SK-N-MC (cell line): Measurements from ENCODE around the gene EME2.
"Not testable (repeated sequence)": the region's sequence is repeated elsewhere in the genome, so short reads cannot be mapped to it uniquely, and the experiment has no call there.

Experiments
- EZH2 ChIP-seq: fragments of 200-600 bp; sonication (generic); IDR thresholded peaks from one replicate; pipeline ENCODE4 v1.6.1; 2017; ENCODE audit warnings: antibody characterized with exemption
- FOXP2 ChIP-seq: optimal IDR thresholded peaks from 2 replicates; pipeline ENCODE3; 2011; ENCODE audit warnings: mild to moderate bottlenecking, moderate library complexity; ENCODE audit not compliant: insufficient read depth; ENCODE audit errors: extremely low read length, control extremely low read depth
- POLR2AphosphoS5 ChIP-seq: IDR thresholded peaks from 2 replicates; pipeline ENCODE4 v1.6.1; 2012; ENCODE audit warnings: mild to moderate bottlenecking, low read depth, low read length, borderline replicate concordance

DNA sequence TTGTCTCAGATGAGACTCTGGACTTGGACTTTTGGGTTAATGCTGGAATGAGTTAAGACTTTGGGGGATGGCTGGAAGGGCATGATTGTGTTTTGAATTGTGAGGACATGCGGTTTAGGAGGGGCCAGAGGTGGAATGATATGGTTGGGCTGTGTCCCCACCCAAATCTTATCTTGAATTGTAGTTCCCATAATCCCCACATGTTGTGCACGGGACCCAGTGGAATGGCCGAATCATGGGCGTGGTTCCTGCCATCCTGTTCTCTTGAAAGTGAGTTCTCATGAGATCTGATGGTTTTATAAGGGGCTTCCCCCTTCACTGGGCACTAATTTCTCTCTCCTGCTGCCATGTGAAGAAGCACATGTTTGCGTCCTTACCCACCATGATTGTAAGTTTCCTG, 26.7 kb downstream of the EME2 start:
- TF ChIP-seq POLR2AphosphoS5, EZH2, FOXP2: not testable (repeated sequence)
